H1 (cell line): ENCODE measurements around the gene MTHFD1. TPM values are rescaled to one million over a fixed set of nuclear protein-coding genes. Genes with fewer than 3 reads are reported as not detected.

ENCODE experiments used
- RAD21 ChIP-seq, 2 experiments: IDR thresholded peaks in 1 of 2; conservative IDR thresholded peaks in 1 of 2; 2 replicates each; pipeline ENCODE4 v1.6.1; 2011; ENCODE audit warnings: low read depth in 2 of 2, low read length in 2 of 2, improper control_type of control experiment in 1 of 2, inconsistent platforms in 1 of 2, mild to moderate bottlenecking in 1 of 2, moderate library complexity in 1 of 2
- polyA plus RNA-seq, 7 experiments: library from polyadenylated mRNA; depleted of rRNA in 3 of 7; stranded (reverse) in 5 of 7; unstranded in 2 of 7; fragments of >200 nt in 5 of 7; fragments of 200-250 nt in 2 of 7; gene quantifications; 1 replicate in 5 of 7; 2 replicates in 1 of 7; 4 replicates in 1 of 7; pipeline versions ENCODE4 v1.2.1 to v1.2.3, GENCODE V29; 2011 to 2013; ENCODE audit warnings: missing spikeins in 2 of 7, mixed read lengths in 2 of 7
- total RNA-seq: library from RNA; stranded (reverse); fragmentation: NEBNext Ultra II Directional; extraction: Animal tissue kit (Norgen Biotek cat#: 25700); gene quantifications from 2 replicates; pipeline ENCODE4 v1.2.1, GENCODE V29; 2021

Gene MTHFD1
- total and polyA plus RNA-seq, 2 of the 8 experiments (the other 6 are each of a cell fraction or from before 2014, with no cell fraction given): 79.7 to 332 TPM

GRCh38 chr14:64495252-64495651 is 107.1 kb downstream of the MTHFD1 start (continued):
- no peak for TF ChIP-seq RAD21 (IDR thresholded peaks at IDR 0.05 in 1 of 2, conservative IDR thresholded peaks at IDR 0.05 in 1 of 2; ENCODE audit: low read depth in 2 of 2, low read length in 2 of 2)
